T-helper 2 cell (primary cell): ENCODE results near the gene TMEM134.
"Not testable (repeated sequence)": the region's sequence is repeated elsewhere in the genome, so short reads cannot be mapped to it uniquely, and the experiment has no call there.

Experiments used
- DNase-seq, 5 experiments: peaks; one replicate each; pipeline versions ENCODE4 v3.0.0 to v3.0.0-alpha.2; 2012 to 2022

The TMEM134 gene

DNA sequence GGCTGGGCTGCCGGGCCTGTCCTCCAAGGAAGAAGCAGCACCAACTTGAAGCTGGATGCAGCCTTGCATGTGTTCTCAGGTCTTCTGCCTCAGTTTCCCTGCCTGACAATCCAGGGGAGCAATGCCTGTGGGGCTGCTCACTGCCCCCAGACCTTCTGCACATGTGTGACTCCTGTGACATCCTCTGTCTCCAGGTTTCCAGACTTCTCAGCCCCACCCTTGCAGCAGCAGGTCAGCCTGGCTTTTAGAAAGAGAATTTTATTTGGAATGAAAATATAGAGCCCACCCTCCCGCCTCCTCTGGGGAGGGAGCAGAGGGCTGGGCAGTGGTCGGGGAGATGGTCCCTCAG lies 31.3 kb downstream of the TMEM134 start:
- no peak for DNase-seq

DNA sequence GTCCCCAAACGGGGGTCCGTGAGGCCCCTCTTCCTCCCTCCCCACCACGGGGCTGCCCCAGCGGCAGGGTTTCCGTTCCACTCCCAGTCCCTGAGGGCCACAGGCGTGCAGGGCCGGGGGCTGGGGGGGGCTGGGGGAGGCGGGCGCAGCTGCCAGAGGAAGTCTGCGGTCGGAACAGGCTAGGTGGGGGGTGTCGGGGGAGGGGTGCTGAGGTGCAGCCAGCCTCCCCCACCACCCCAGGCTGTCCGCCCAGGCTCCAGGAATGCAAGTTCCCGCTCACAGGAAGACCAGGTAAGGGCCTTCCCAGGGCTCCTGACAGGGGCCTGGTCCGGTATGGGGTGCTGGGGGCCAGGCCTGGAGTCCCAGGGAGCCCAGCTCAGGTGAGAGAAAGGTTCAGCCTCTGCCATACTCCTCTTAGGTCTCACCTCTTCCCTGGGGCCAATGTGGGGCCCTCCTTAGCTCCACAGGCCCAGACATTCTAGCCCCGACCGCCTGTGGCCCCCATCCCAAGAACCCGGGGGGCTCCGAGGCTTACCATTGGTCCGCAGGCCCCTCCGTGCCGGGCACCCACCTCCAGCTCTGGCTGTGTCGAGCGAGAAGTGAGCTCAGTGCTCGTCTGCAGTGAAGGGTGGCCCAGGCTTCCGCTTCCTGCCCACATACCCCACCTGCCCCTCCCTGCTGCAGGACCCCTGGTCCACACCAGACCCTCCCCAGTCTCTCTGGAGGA lies 31.8 kb downstream of the TMEM134 start, which contains the start of gene PTPRCAP:
TSS of gene PTPRCAP (minus strand) at position 601 of the 727 bp plus-strand sequence. CDS start at position 538, 63 bp downstream.
- DNase-seq = peak in 4 of 5 experiments; percentile 52 to 93 (median 74)

DNA sequence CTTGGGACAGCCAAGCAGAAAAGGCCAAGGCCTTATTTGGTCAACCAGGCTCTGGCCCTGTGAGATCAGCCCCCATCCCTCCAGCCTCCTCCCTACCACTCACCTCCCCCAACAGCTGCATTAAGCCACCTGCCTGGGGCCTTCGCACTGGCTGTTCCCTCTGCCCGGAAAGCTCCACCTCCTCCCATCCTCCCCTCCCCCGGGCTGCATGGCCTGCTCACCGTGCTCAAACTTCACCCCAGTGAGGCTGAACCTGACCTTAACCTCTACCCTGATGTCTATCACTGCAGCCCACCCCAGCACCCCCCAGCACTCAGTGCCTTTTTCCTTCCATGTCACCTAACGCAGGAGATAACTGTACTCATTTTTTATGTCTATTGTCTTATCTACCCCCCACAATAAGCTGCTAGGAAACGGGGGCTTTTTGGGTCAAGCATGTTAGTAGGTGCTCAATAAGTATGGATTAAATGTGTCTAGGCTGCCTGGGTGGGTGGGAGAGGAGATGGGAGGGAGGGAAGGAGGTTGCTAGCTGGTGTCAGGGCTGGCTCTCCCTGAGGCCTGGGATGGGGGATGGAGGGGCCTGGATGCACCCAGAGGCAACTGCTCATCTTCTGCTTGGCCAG lies 32.5 kb downstream of the TMEM134 start:
- DNase-seq = peak in 3 of 5 experiments; percentile 47 to 89 (median 48)

DNA sequence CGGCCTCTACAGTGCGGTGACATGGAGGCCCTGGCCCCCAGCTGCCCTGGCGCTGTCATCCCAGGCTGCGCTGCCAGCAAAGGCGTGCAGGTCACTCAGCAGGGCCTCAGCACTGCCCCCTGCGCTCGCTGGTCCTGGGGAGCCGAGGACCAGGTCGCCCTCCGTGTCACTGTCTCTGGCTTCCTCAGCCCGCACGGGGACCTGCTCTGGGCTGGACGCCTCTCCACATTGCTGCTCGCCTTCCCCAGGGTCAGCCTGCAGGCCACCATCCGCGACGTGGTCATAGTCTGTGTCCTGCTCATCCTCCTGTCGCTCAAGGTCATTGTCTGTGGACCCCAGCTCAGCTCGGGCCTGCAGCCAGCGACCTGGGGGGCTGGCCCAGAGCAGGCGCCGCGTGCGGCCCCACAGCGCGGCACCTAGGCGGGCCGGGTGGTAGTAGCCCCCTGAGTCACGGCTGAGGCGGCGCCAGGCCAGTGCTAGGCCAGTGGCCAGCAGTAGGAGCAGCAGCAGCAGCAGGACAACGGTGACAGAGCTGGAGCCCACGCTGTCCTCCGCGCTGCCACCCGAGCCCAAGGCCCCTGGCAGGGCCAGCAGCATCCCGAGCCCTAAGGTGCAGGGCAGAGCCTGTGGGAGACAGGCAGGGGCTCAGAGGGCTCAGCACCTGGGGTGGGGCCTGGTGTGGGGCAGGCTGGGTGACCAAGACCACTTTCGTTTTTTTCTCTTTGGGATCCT lies 33.2 kb downstream of the TMEM134 start:
- DNase-seq = no peak

DNA sequence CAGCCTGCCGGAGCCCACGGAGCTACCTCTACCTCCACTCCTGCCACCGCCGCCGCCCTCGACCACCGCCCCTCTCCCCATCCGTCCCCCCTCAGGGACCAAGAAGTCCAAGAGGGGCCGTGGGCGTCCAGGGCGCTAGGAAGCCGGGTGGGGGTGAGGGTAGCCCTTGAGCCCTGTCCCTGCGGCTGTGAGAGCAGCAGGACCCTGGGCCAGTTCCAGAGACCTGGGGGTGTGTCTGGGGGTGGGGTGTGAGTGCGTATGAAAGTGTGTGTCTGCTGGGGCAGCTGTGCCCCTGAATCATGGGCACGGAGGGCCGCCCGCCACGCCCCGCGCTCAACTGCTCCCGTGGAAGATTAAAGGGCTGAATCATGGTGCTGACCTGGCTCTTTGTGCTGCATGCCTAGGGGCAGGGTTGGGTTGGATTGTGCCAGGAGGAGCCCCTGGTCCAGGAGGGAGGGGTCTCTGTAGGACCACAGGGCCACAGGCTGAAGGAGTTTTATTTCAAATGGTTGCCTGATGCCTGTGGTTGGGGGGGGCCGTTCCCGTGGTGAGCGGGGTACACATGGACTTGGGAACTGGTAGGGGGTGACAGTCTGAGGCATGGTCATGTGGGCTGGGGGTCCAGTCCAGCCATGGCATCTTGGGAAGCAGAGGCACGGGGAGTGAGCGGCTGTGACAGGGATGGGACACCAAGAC lies 33.9 kb downstream of the TMEM134 start:
- peak in 1 of 5 experiments; percentile 49 for DNase-seq

DNA sequence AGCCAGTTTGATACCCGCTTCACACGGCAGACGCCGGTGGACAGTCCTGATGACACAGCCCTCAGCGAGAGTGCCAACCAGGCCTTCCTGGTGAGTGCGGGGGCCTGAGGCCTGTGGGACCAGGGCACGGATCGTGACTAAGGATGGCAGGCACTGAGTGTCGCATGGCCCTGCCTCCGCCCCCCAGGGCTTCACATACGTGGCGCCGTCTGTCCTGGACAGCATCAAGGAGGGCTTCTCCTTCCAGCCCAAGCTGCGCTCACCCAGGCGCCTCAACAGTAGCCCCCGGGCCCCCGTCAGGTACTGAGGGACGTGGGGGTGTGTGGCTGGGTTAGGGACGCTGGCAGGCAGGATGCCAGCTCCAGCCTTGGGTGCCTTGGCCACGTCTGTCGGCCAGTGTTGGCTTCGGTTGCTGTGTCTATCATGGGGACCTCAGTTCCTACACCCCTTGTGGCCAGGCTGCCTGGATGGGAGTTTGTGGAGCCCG lies 34.6 kb downstream of the TMEM134 start:
- peak in 2 of 5 experiments; percentile 22 to 55 for DNase-seq

DNA sequence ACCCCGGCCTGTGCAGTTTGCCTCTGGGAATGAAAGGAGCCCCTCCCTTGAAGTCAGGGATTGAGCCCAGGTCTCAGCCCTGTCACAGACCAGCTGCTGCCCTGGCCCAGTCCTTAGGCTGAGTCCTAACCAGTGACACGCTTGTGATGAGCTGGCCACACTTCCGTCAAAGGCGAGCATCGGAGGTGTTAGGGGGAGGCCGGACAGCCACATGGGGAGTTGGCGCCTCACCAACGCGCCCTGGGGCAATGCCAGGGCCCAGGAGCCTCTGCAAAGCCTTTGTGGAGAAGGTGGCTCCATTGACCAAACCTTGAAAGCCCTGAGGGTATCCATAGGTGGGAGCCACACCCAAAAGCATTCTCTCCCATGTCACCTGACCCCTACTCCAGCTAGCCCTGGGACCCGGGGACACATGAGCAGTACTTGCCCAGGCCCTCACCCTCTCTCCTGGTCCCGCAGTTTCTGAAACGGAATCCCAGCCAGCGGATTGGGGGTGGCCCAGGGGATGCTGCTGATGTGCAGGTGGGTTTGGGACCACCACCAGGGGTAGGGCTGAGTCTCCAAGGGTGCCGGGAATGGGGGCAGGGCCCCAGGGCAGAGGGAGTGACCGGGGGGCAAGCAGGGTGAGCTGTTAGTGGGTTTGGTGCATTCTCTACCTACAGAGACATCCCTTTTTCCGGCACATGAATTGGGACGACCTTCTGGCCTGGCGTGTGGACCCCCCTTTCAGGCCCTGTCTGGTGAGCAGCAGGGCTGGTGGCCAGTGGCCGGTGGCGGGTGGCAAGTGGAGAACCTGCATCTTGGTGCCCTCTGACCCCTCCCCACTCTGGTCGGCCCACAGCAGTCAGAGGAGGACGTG lies 35.3 kb downstream of the TMEM134 start:
- no peak for DNase-seq

DNA sequence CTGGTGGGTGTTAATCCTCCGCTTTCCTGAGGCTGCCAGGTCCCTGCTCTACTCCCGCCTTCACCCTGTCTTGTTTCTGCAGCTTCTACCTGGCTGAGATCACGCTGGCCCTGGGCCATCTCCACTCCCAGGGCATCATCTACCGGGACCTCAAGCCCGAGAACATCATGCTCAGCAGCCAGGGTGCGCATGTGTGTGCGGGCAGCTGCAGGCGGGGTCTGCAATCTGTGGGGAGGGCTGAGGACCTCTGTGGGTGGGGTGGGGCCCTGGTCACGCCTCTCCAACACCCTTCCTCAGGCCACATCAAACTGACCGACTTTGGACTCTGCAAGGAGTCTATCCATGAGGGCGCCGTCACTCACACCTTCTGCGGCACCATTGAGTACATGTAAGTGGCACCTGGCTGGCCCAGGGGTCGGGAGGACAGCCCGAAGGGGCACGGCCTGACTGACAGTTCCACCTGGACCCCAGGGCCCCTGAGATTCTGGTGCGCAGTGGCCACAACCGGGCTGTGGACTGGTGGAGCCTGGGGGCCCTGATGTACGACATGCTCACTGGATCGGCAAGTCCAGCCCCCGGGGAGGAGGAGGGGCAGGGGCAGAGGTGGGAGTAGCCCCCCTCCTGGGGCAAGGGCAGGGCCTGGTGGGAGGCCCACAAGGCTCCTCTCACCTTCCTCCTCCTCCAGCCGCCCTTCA lies 36.2 kb downstream of the TMEM134 start:
- no peak for DNase-seq

DNA sequence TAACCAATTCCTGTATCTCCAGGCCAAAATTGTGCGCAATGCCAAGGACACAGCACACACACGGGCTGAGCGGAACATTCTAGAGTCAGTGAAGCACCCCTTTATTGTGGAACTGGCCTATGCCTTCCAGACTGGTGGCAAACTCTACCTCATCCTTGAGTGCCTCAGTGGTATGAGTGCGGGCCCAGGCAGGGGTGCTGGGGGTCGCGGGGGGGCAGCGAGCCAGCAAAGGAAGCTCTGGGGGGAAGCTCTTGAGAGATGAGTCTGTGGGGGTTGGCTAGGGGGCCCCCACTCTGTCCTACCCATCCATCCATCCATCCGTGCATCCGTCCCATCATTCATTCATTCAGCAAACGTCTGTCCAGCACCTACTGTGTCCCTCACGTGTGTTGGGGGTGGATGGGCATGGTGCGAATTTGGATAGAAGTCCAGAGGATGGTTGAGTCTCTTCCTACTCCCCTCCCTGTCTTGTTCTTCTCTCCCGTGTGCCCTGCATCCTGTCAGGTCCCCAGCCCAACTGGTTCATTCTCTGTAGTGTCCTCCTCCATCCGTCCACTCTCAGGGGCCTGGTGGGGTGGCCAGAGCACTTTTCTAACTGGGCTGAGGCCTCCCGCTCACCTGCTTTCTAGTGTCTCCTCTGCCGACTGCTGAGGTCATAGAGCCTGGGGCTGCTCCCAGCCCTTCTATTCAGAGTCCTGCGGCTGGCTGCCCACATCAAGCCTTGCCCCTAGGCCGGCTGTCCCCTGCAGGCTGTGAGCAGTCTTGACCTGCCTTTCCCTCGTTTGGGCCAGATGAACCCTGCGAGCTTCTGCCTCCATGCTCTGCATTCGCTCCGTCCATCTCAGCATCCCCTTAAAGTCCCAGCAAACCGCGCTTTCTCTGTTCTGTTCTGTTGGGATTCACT lies 37.5 kb downstream of the TMEM134 start:
- DNase-seq = no peak

DNA sequence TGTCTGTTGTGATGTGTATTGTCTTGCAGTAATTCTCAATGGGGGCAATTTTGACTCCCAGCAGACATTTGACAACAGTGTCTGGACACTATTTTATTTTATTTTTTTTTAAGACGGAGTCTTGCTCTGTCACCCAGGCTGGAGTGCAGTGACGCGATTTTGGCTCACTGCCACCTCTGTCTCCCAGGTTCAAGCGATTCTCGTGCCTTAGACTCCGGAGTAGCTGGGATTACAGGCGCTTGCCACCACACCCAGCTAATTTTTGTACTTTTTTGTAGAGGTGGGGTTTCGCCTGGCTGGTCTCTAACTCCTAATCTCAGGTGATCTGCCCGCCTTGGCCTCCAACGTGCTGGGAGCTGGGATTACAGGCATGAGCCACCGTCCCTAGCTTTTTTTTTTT lies 39.3 kb downstream of the TMEM134 start:
- DNase-seq = no peak

DNA sequence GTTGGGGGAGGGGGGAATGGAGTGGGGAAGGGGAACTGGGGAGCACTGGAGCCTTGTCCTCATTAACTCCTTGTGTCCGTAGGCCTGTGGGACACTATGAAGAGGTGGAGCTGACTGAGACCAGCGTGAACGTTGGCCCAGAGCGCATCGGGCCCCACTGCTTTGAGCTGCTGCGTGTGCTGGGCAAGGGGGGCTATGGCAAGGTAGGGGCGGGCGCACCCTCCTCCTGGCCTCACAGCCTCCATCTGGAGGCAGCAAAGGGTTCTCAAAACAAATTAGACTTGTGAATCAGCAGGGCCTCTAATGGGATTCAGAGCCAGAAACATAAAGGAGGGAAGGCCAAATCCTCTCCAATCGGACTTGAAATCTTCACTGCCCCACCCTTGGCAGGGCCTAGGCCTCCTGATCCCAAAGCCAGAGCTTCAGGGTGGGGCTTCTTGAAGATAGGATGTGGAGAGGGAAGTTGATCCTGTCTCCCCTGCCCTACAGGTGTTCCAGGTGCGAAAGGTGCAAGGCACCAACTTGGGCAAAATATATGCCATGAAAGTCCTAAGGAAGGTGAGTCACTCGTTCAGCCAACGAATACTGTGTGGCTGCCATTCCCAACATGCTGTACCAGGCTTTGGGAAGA lies 39.9 kb downstream of the TMEM134 start:
- no peak for DNase-seq

DNA sequence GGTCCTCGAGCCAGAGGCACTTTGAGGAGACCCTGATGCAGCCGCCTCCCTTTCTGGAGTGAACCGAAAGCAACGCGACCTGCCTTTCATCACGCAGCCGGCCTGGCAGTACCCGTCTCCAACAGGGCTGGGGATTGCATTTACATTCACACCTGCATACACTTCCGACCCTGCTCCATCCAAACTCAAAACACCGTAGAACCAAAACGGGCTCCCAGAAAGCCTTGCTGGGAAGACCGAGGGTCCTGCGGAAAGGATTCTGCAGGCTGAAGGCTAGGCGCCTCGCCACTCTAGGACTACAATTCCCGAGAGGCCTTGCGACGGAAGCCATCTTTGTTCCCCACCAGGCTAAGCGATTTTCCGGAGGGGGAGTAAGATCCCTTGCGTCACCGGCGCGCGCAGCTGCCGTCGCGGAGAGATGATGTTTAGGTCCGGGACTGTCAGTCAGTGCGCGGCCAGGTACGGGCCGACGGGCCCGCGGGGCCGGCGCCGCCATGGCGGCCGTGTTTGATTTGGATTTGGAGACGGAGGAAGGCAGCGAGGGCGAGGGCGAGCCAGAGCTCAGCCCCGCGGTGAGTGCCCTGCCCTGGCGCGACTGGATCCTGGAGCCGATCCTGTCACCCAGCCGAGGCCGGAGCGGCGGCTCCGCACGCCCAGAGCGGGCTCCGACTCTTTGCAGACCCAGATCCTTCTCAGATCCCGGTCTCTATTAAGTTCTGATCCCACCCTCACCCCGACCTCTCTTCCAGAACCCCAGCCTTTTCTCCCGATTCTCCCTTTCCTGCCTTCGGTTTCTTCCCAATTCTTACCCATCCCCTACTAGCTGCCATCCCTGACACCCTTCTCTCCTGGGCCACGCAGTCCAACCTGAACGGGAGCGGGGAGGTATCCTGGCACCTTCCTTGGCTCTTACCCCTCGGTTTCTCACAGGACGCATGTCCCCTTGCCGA lies 40.7 kb downstream of the TMEM134 start, which contains the start of gene RPS6KB2:
TSS of gene RPS6KB2 (plus strand) at position 443 of the 950 bp plus-strand sequence. CDS start at position 495, 52 bp downstream.
- peak; percentile 95 to 100 (median 98) for DNase-seq

DNA sequence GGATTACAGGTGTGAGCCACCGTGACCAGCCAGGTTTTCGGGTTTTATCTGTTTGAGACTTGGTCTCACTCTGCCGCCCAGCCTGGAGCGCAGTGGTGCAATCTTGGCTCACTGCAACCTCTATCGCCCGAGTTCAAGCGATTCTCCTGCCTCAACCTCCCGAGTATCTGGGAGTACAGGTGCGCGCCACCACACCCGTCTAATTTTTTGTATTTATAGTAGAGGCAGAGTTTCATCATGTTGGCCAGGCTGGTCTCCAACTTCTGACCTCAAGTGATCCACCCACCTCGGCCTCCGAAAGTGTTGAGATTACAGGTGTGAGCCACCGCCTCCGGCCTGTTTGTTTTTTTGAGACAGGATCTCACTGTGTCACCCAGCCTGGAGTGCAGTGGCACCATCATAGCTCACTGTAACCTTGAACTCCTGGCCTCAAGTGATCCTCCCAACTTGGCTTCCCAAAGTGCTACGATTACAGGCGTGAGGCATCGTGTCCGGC lies 41.6 kb downstream of the TMEM134 start:
- not testable (repeated sequence) for DNase-seq

DNA sequence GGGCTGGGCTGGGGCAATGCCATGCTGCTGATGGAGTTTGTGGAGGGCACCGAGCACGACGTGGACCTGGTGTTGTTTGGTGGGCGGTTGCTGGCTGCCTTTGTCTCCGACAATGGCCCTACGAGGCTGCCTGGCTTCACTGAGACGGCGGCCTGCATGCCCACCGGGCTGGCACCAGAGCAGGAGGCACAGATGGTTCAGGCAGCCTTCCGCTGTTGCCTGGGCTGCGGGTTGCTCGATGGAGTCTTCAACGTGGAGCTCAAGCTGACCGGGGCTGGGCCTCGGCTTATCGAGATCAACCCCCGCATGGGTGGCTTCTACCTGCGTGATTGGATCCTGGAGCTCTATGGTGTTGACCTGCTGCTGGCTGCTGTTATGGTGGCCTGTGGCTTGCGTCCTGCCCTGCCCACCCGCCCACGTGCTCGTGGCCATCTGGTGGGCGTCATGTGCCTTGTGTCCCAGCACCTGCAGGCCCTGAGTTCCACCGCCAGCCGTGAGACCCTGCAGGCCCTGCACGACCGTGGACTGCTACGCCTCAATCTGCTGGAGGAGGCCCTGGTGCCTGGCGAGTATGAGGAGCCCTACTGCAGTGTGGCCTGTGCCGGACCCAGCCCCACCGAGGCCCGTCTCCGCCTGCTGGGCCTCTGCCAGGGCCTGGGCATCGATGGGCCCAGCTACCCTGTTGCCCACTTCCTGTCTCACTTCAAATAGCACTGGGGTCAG lies 45.0 kb downstream of the TMEM134 start:
- no peak for DNase-seq

DNA sequence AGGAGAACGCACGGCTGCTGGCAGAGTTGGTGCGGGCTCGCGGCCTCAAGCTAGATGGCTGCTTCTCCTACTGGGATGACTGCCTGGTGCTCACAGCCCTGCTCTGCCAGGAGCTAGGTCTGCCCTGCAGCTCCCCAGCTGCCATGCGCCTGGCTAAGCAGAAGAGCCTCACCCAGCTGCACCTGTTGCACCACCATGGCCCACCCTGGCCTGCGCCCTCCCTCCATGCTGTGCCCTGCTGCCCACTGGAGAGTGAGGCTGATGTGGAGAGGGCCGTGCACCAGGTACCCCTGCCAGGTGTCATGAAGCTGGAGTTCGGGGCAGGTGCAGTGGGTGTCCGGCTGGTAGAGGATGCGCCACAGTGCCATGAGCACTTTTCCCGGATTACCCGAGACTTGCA lies 45.6 kb downstream of the TMEM134 start:
- DNase-seq = no peak

DNA sequence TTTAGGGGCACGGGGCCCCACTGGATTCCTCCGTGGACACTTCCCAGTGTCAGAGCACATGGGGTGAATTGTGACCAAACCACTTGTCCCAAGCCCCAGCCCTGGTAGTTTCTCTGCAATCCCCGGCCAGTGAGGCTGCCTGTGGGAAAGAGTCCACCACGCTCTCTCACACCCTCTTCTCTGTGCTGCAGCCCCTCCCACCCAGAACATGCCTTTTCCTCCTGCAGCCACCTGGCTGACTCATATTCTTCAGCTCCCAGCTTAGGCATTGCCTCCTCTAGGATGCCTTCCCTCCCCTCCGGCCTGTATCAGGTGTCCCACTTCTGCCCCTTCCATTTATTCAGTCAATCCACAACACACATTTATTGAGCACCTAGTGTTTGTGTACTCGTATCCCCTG lies 46.2 kb downstream of the TMEM134 start:
- no peak for DNase-seq

DNA sequence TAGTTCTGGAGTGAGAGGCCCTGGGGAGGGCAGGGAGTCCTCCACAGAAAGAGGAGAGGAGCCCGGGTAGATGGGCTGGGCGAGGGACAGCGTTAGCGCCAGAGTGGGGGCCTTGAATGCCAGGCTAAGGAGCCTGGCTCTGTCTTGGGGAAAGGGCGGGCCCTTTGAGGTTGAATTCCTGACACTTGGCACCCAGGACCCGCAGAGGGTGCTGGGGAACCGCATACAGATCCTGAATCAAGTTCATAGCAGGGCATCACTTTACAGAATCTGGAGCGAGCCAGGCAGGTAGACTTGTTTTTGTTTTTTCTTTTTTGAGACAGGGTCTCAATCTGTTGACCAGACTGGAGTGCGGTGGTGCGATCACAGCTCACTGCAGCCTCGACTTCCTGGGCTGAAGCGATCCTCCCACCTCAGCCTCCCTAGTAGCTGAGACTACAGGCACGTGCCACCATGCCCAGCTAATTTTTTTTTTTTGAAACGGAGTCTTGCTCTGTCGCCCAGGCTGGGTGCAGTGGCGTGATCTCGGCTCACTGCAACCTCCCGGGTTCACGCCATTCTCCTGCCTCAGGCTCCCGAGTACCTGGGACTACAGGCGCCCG lies 47.5 kb downstream of the TMEM134 start:
- no peak for DNase-seq
